Esophagus muscularis mucosa (tissue), 4 donors: ENCODE measurements around the gene SDK2. TPM values are rescaled to one million over a fixed set of nuclear protein-coding genes. Genes with fewer than 3 reads are reported as not detected.
"Not testable (repeated sequence)": the region's sequence is repeated elsewhere in the genome, so short reads cannot be mapped to it uniquely, and the experiment has no call there.

Experiments
- DNase-seq: peaks from one replicate; pipeline ENCODE4 v3.0.0-alpha.2; 2017; ENCODE audit errors: extremely low spot score
- H3K27ac ChIP-seq, 4 donors: fragments of 200-600 bp; sonication (generic); replicated peaks in 1 of 4; 1 replicate in 3 of 4; 2 replicates in 1 of 4; pipeline ENCODE4 v1.5.1; 2016 to 2019; ENCODE audit warnings: mild to moderate bottlenecking in 1 of 4
- H3K27me3 ChIP-seq, 4 donors: fragments of 200-600 bp; sonication (generic); one replicate each; pipeline versions ENCODE4 v1.5.1 to v1.6.0; 2016 to 2019
- H3K36me3 ChIP-seq, 4 donors: fragments of 200-600 bp; sonication (generic); one replicate each; pipeline ENCODE4 v1.5.1; 2016 to 2019
- H3K4me1 ChIP-seq, 4 donors: fragments of 200-600 bp; sonication (generic); one replicate each; pipeline ENCODE4 v1.5.1; 2016 to 2019
- H3K4me3 ChIP-seq, 4 donors: fragments of 200-600 bp; sonication (generic); 1 replicate in 2 of 4; 2 replicates in 2 of 4; pipeline ENCODE4 v1.5.1; 2016 to 2019; ENCODE audit warnings: mild to moderate bottlenecking in 4 of 4, moderate library complexity in 1 of 4
- H3K9me3 ChIP-seq, 4 donors: fragments of 200-600 bp; sonication (generic); 1 replicate in 3 of 4; 2 replicates in 1 of 4; pipeline ENCODE4 v1.5.1; 2016 to 2019
- CTCF ChIP-seq, 3 experiments: fragments of 200-600 bp in 2 of 3; fragments of 450-650 bp in 1 of 3; sonication (generic) in 2 of 3; IDR thresholded peaks; one replicate each; pipeline ENCODE4 v1.5.1; 2017 to 2019; ENCODE audit warnings: antibody characterized with exemption in 3 of 3, mild to moderate bottlenecking in 2 of 3, moderate library complexity in 1 of 3
- EP300 ChIP-seq: sonication (generic); formaldehyde crosslinking; IDR thresholded peaks from one replicate; pipeline ENCODE4 v1.6.1; 2017; ENCODE audit warnings: antibody characterized with exemption
- POLR2A ChIP-seq: fragments of 450-650 bp; IDR thresholded peaks from one replicate; pipeline ENCODE4 v1.6.1; 2017; ENCODE audit warnings: antibody characterized with exemption, moderate library complexity, mild to moderate bottlenecking, low read depth
- POLR2AphosphoS5 ChIP-seq, 2 donors: sonication (generic); formaldehyde crosslinking; IDR thresholded peaks; one replicate each; pipeline ENCODE4 v1.6.1; 2017; ENCODE audit warnings: antibody characterized with exemption in 2 of 2
- WGBS: methylation state at CpG from one replicate; pipeline ENCODE4 v1.1.5; 2018; 5-methylcytosine and 5-hydroxymethylcytosine counted together
- intact Hi-C: fragments of 100-400 bp; cut with DNase I; formaldehyde crosslinking; loops from one replicate; pipeline ENCODE4 v1.15.1; 2023
- total RNA-seq, 4 donors: library from RNA; depleted of rRNA; stranded (reverse); fragments of >200 nt; gene quantifications; one replicate each; pipeline versions ENCODE4 v1.1.0 to v1.2.1, GENCODE V29; 2016

The SDK2 gene
- total RNA-seq, 4 donors from 2014 or later: 0.42 to 2.0 (median 1.2) TPM

- H3K27ac ChIP-seq: no peak overlapping the region
- DNase-seq: no peak
- H3K9me3 ChIP-seq: peaks cover 0 to 11% (median 0%) of the 10 kb centered on the region in 4 donors
- no peaks in the 10 kb centered on the region for H3K36me3 ChIP-seq
- no peak overlapping the region for H3K4me3 ChIP-seq
- intact Hi-C loops: no loop called here
- H3K27me3 ChIP-seq: peaks cover 0 to 3% (median 0%) of the 10 kb centered on the region in 4 donors
- H3K4me1 ChIP-seq: no peaks in the 10 kb centered on the region
- TF ChIP-seq POLR2A (no peak), POLR2AphosphoS5 (IDR thresholded peaks at IDR 0.05) (no peak), EP300 (no peak), CTCF (IDR thresholded peaks at IDR 0.05) (no peak)
- 85% methylated on average over 5 of the region's 5 CpGs for WGBS
These were observed 180.4 kb downstream of the SDK2 start for GRCh38 chr17:73463821-73464220.

GRCh38 chr17:73462823-73463222 lies 181.4 kb downstream of the SDK2 start:
- Histone ChIP-seq H3K9me3 (peaks cover 0 to 11% (median 0%) of the 10 kb centered on the region in 4 donors), H3K27ac (no peak overlapping the region), H3K27me3 (peaks cover 0 to 5% (median 0%) of the 10 kb centered on the region in 4 donors), H3K4me1 (no peaks in the 10 kb centered on the region), H3K4me3 (no peak overlapping the region), H3K36me3 (no peaks in the 10 kb centered on the region)
- no peak for DNase-seq
- WGBS: 78% methylated on average over 8 of the region's 8 CpGs
- TF ChIP-seq POLR2A (no peak), EP300 (no peak), CTCF (IDR thresholded peaks at IDR 0.05) (no peak), POLR2AphosphoS5 (IDR thresholded peaks at IDR 0.05) (no peak)
- intact Hi-C loops: no loop called here

GRCh38 chr17:73459980-73460379 lies 184.3 kb downstream of the SDK2 start:
- Histone ChIP-seq H3K4me1 (no peaks in the 10 kb centered on the region), H3K4me3 (no peak overlapping the region), H3K9me3 (peaks cover 0 to 11% (median 0%) of the 10 kb centered on the region in 4 donors), H3K36me3 (no peaks in the 10 kb centered on the region), H3K27me3 (peaks cover 0 to 21% (median 0%) of the 10 kb centered on the region in 4 donors), H3K27ac (no peak overlapping the region)
- intact Hi-C loops: no loop called here
- 79% methylated on average over 7 of the region's 7 CpGs for WGBS
- TF ChIP-seq CTCF (IDR thresholded peaks at IDR 0.05): no peak
- no peak for TF ChIP-seq EP300
- no peak for TF ChIP-seq POLR2A
- TF ChIP-seq POLR2AphosphoS5 (IDR thresholded peaks at IDR 0.05): no peak
- no peak for DNase-seq

- peaks cover 0 to 21% (median 3%) of the 10 kb centered on the region in 4 donors for H3K9me3 ChIP-seq
- no peaks in the 10 kb centered on the region for H3K36me3 ChIP-seq
- intact Hi-C loops: no loop called here
- WGBS: 80% methylated on average over 8 of the region's 18 CpGs
- peaks cover 0 to 21% (median 0%) of the 10 kb centered on the region in 4 donors for H3K27me3 ChIP-seq
- no peak overlapping the region for H3K4me3 ChIP-seq
- no peak overlapping the region for H3K27ac ChIP-seq
- no peak for DNase-seq
- no peak for TF ChIP-seq POLR2AphosphoS5 (IDR thresholded peaks at IDR 0.05)
- TF ChIP-seq CTCF (IDR thresholded peaks at IDR 0.05): no peak
- TF ChIP-seq EP300: no peak
- TF ChIP-seq POLR2A: no peak
- no peaks in the 10 kb centered on the region for H3K4me1 ChIP-seq
These were observed 188.5 kb downstream of the SDK2 start for GRCh38 chr17:73455767-73456166.

GRCh38 chr17:73455050-73455687 lies 189.1 kb downstream of the SDK2 start:
- WGBS: 64% methylated on average over 11 of the region's 21 CpGs

GRCh38 chr17:73453494-73453893 lies 190.8 kb downstream of the SDK2 start:
- WGBS: 88% methylated on average over 2 of the region's 2 CpGs
- H3K4me3 ChIP-seq, intact Hi-C loops, H3K27ac ChIP-seq, H3K4me1 ChIP-seq, H3K36me3 ChIP-seq, DNase-seq: not testable (repeated sequence)
- peaks cover 0 to 10% (median 3%) of the 10 kb centered on the region in 4 donors for H3K9me3 ChIP-seq
- peaks cover 0 to 16% (median 0%) of the 10 kb centered on the region in 4 donors for H3K27me3 ChIP-seq

More at GRCh38 chr17:73455050-73455687, 189.1 kb downstream of the SDK2 start:
- Histone ChIP-seq H3K27ac (no peak overlapping the region), H3K27me3 (peaks cover 0 to 21% (median 0%) of the 10 kb centered on the region in 4 donors), H3K36me3 (no peaks in the 10 kb centered on the region), H3K4me1 (no peaks in the 10 kb centered on the region), H3K9me3 (peaks cover 0 to 18% (median 3%) of the 10 kb centered on the region in 4 donors), H3K4me3 (no peak overlapping the region)
- TF ChIP-seq EP300: no peak
- TF ChIP-seq POLR2A: no peak
- TF ChIP-seq CTCF (IDR thresholded peaks at IDR 0.05): no peak
- no peak for TF ChIP-seq POLR2AphosphoS5 (IDR thresholded peaks at IDR 0.05)
- intact Hi-C loops: no loop called here
- DNase-seq: no peak
